ENCODE data around the gene BCAS4.
"Not testable (repeated sequence)": the region's sequence is repeated elsewhere in the genome, so short reads cannot be mapped to it uniquely, and the experiment has no call there.

DNA sequence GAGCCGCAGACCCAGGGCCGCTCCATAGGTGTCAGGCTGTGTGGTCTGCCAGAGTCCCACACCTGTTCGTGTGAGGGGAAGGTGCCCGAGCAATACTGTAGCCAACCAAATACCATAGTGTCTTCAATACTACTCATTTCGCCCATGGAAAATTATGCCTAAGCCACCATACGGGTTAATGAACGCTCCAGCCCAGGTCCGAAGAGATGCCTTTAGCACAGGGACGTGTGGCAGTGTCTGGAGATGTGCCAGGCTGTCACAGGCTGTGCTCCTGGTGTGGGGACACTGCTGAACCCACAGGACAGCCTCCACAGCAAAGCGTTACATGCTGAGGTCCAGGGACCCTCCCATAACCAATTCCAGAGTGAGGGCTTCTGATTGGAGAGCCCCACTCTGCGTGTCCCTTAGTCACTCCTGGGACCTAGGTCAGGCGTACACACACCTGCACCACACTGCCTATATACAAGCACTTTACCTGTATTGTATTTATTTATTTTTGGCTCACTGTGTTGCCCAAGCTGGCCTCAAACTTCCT, 25.2 kb upstream of the BCAS4 start:
- TF ChIP-seq, protein P1, sequence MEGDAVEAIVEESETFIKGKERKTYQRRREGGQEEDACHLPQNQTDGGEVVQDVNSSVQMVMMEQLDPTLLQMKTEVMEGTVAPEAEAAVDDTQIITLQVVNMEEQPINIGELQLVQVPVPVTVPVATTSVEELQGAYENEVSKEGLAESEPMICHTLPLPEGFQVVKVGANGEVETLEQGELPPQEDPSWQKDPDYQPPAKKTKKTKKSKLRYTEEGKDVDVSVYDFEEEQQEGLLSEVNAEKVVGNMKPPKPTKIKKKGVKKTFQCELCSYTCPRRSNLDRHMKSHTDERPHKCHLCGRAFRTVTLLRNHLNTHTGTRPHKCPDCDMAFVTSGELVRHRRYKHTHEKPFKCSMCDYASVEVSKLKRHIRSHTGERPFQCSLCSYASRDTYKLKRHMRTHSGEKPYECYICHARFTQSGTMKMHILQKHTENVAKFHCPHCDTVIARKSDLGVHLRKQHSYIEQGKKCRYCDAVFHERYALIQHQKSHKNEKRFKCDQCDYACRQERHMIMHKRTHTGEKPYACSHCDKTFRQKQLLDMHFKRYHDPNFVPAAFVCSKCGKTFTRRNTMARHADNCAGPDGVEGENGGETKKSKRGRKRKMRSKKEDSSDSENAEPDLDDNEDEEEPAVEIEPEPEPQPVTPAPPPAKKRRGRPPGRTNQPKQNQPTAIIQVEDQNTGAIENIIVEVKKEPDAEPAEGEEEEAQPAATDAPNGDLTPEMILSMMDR (IDR thresholded peaks at IDR 0.05) = not testable (repeated sequence)
- TF ChIP-seq POLR2A (IDR thresholded peaks at IDR 0.05) = not testable (repeated sequence)

All from esophagus squamous epithelium (tissue), 4 donors.